8988T (cell line): ENCODE results near the gene ZBED4.

Experiments used
- DNase-seq: peaks from one replicate; pipeline ENCODE4 v3.0.0; 2011

ZBED4 gene

GRCh38 chr22:49938565-49939136 is 85.0 kb downstream of the ZBED4 start:
- DNase-seq: no peak
